T-cell (primary cell): ENCODE results near the gene RDH14. TPM values are rescaled to one million over a fixed set of nuclear protein-coding genes. Genes with fewer than 3 reads are reported as not detected.

Source experiments
- ATAC-seq, 4 experiments: fragments of 200-7000 bp in 3 of 4; fragments of 150-1000 bp in 1 of 4; cut with Tn5 transposase; replicated peaks in 1 of 4; 1 replicate in 3 of 4; 2 replicates in 1 of 4; pipeline ENCODE4 v1.10.0; 2021; ENCODE audit warnings: moderate library complexity in 3 of 4, mild to moderate bottlenecking in 2 of 4, moderate number of reproducible peaks in 1 of 4
- CTCF ChIA-PET, 2 donors: fragments of 300-600 bp; sonication (Branson Sonifier 250); formaldehyde crosslinking; loops; one replicate each; lab custom pipeline; 2022; ENCODE audit warnings: antibody characterized with exemption in 2 of 2; lab: Charles Lee
- POLR2A ChIA-PET, 2 donors: fragments of 300-600 bp; sonication (Branson Sonifier 250); formaldehyde crosslinking; loops; one replicate each; lab custom pipeline; 2022; ENCODE audit warnings: antibody characterized with exemption in 2 of 2; lab: Charles Lee
- DNase-seq, 35 experiments: peaks; one replicate each; pipeline versions ENCODE4 v3.0.0 to v3.0.0-alpha.2; 2013 to 2023
- H3K27ac ChIP-seq: one replicate; pipeline ENCODE4 v1.5.1; 2013; ENCODE audit warnings: low read length
- H3K27me3 ChIP-seq, 2 experiments: replicated peaks in 1 of 2; 1 replicate in 1 of 2; 2 replicates in 1 of 2; pipeline versions ENCODE4 v1.6.1 to v1.7.0; 2013; ENCODE audit warnings: low read length in 1 of 2, mixed read lengths in 1 of 2; ENCODE audit not compliant: control insufficient read depth in 2 of 2, insufficient read depth in 2 of 2; ENCODE audit errors: extremely low read depth in 1 of 2
- H3K36me3 ChIP-seq, 2 donors: 1 replicate in 1 of 2; 2 replicates in 1 of 2; pipeline versions ENCODE4 v1.6.1 to v1.7.0; 2013; ENCODE audit warnings: low read length in 1 of 2; ENCODE audit not compliant: control insufficient read depth in 2 of 2, insufficient read depth in 1 of 2; ENCODE audit errors: extremely low read depth in 1 of 2
- H3K4me1 ChIP-seq, 2 experiments: 1 replicate in 1 of 2; 2 replicates in 1 of 2; pipeline versions ENCODE4 v1.6.1 to v1.7.0; 2013; ENCODE audit warnings: low read length in 2 of 2, mixed read lengths in 1 of 2; ENCODE audit not compliant: insufficient read depth in 2 of 2, control insufficient read depth in 1 of 2; ENCODE audit errors: extremely low read depth in 1 of 2
- H3K4me3 ChIP-seq, 2 donors: 1 replicate in 1 of 2; 2 replicates in 1 of 2; pipeline versions ENCODE4 v1.5.1 to v1.7.0; 2013; ENCODE audit warnings: mild to moderate bottlenecking in 2 of 2, low read length in 1 of 2, moderate library complexity in 1 of 2; ENCODE audit not compliant: control insufficient read depth in 1 of 2; ENCODE audit errors: extremely low read depth in 1 of 2
- H3K9me3 ChIP-seq: 2 replicates; pipeline ENCODE4 v1.7.0; 2013
- H3K27ac Mint-ChIP-seq, 2 donors: one replicate each; pipeline ENCODE4 v1.8.0; 2020 to 2021; ENCODE audit warnings: mild to moderate bottlenecking in 2 of 2, mixed read lengths in 2 of 2
- H3K27me3 Mint-ChIP-seq, 2 donors: one replicate each; pipeline ENCODE4 v1.8.0; 2021 to 2022; ENCODE audit warnings: mixed read lengths in 2 of 2
- H3K36me3 Mint-ChIP-seq: one replicate; pipeline ENCODE4 v1.8.0; 2021; ENCODE audit warnings: mixed read lengths
- H3K4me1 Mint-ChIP-seq, 3 donors: one replicate each; pipeline ENCODE4 v1.8.0; 2020 to 2022; ENCODE audit warnings: mixed read lengths in 3 of 3, mild to moderate bottlenecking in 1 of 3
- H3K4me3 Mint-ChIP-seq, 3 donors: one replicate each; pipeline ENCODE4 v1.8.0; 2020 to 2022; ENCODE audit warnings: mild to moderate bottlenecking in 3 of 3, mixed read lengths in 3 of 3, moderate library complexity in 3 of 3
- H3K9me3 Mint-ChIP-seq, 3 donors: one replicate each; pipeline ENCODE4 v1.8.0; 2020 to 2022; ENCODE audit warnings: mixed read lengths in 3 of 3
- WGBS: methylation state at CpG from one replicate; pipeline ENCODE4 v1.1.5; 2013; ENCODE audit warnings: missing lambda C conversion rate; ENCODE audit not compliant: insufficient coverage; 5-methylcytosine and 5-hydroxymethylcytosine counted together
- total RNA-seq, 35 experiments: library from RNA in 6 of 35; stranded (reverse) in 6 of 35; fragments of 120-200 nt in 1 of 35; gene quantifications; one replicate each; pipeline versions ENCODE4 v1.2.1 to v1.2.4 and lab custom pipeline; 2013 to 2026

RDH14 gene
- total RNA-seq, 5 donors from 2014 or later (not counting 1 experiment from before 2014, with no cell fraction given): 9.7 to 21.5 (median 18.8) TPM

GRCh38 chr2:18592372-18592771 is 31.9 kb upstream of the RDH14 start:
- Histone ChIP-seq H3K9me3 (peaks cover 2% of the 10 kb centered on the region), H3K27ac (no peak overlapping the region), H3K36me3 (peaks cover 0 to 4% of the 10 kb centered on the region in 2 donors), H3K27me3 (no peaks in the 10 kb centered on the region), H3K4me3 (no peak overlapping the region), H3K4me1 (no peaks in the 10 kb centered on the region)
- Mint-ChIP-seq H3K36me3 (peaks cover 47% of the 10 kb centered on the region), H3K9me3 (peaks cover 0 to 2% (median 0%) of the 10 kb centered on the region in 3 donors), H3K27me3 (no peaks in the 10 kb centered on the region), H3K27ac (no peak overlapping the region), H3K4me1 (peaks cover 0 to 6% (median 0%) of the 10 kb centered on the region in 3 donors), H3K4me3 (no peak overlapping the region)
- ChIA-PET POLR2A (no interaction called here), CTCF (no interaction called here)
- DNase-seq (no peak), ATAC-seq (no peak)
- 69% methylated on average over 2 of the region's 2 CpGs for WGBS

GRCh38 chr2:18589354-18589753 is 28.9 kb upstream of the RDH14 start, which contains the start of gene NT5C1B:
Gene NT5C1B (minus strand): TSS chr2:18589569. CDS start chr2:18589468, 101 bp downstream.
- no peaks in the 10 kb centered on the region for H3K27me3 Mint-ChIP-seq
- POLR2A ChIA-PET: interaction anchor here in 1 of 2 donors (0.6 kb wide), 1 partner anchor 617 kb away, joined by 3 read pairs; no protein-coding TSS in a partner anchor
- H3K36me3 ChIP-seq: peaks cover 0 to 4% of the 10 kb centered on the region in 2 donors
- no peak for DNase-seq
- H3K27ac Mint-ChIP-seq: no peak within 1 kb of the TSS
- WGBS: no CpG with 5 or more reads among the region's 1 CpG
- CTCF ChIA-PET: no interaction called here
- peaks cover 52% of the 10 kb centered on the region for H3K36me3 Mint-ChIP-seq
- H3K4me1 Mint-ChIP-seq: peaks cover 0 to 6% (median 0%) of the 10 kb centered on the region in 3 donors
- no peaks in the 10 kb centered on the region for H3K9me3 ChIP-seq
- H3K27ac ChIP-seq: no peak within 1 kb of the TSS
- H3K9me3 Mint-ChIP-seq: peaks cover 0 to 6% (median 6%) of the 10 kb centered on the region in 3 donors
- no peaks in the 10 kb centered on the region for H3K4me1 ChIP-seq
- no peaks in the 10 kb centered on the region for H3K27me3 ChIP-seq
- H3K4me3 ChIP-seq: no peak within 1 kb of the TSS
- no peak within 1 kb of the TSS for H3K4me3 Mint-ChIP-seq
- ATAC-seq: no peak

GRCh38 chr2:18588802-18589201 is 28.3 kb upstream of the RDH14 start:
- DNase-seq (no peak), ATAC-seq (no peak)
- ChIA-PET POLR2A (interaction anchor here in 1 of 2 donors (0.6 kb wide), 1 partner anchor 616 kb away, joined by 3 read pairs; no protein-coding TSS in a partner anchor), CTCF (no interaction called here)
- Histone ChIP-seq H3K4me1 (no peaks in the 10 kb centered on the region), H3K27ac (no peak overlapping the region), H3K9me3 (no peaks in the 10 kb centered on the region), H3K36me3 (peaks cover 0 to 8% of the 10 kb centered on the region in 2 donors), H3K4me3 (no peak overlapping the region), H3K27me3 (no peaks in the 10 kb centered on the region)
- H3K27ac Mint-ChIP-seq: no peak overlapping the region
- H3K9me3 Mint-ChIP-seq: peaks cover 2 to 9% (median 6%) of the 10 kb centered on the region in 3 donors
- peaks cover 0 to 6% (median 0%) of the 10 kb centered on the region in 3 donors for H3K4me1 Mint-ChIP-seq
- H3K36me3 Mint-ChIP-seq: peaks cover 53% of the 10 kb centered on the region
- no peak overlapping the region for H3K4me3 Mint-ChIP-seq
- WGBS: no CpG with 5 or more reads among the region's 1 CpG
- no peaks in the 10 kb centered on the region for H3K27me3 Mint-ChIP-seq

DNA sequence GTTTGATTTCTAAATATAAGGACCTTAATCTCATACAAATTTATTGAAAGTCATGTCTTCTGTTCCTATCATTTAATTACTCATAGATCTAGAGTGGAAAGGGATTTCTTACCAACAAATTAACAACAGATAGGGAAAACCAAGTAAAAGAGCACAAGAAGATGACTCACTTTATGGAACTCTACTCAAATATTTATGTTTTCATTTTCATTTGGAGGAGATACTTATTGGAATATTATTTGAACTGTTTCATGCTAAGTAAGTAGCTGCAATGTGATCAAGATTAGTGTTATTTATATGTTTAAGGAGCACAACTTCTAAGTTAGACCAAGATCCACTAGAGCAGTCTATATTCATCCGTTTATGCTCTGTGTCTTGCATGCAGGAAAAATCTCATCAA is 27.6 kb upstream of the RDH14 start:
- no peaks in the 10 kb centered on the region for H3K27me3 Mint-ChIP-seq
- no peak overlapping the region for H3K27ac Mint-ChIP-seq
- H3K9me3 ChIP-seq: no peaks in the 10 kb centered on the region
- ATAC-seq: no peak
- no CpG with 5 or more reads among the region's 1 CpG for WGBS
- no peak overlapping the region for H3K4me3 ChIP-seq
- H3K36me3 Mint-ChIP-seq: peaks cover 56% of the 10 kb centered on the region
- H3K27me3 ChIP-seq: no peaks in the 10 kb centered on the region
- H3K4me3 Mint-ChIP-seq: no peak overlapping the region
- H3K27ac ChIP-seq: no peak overlapping the region
- no peak for DNase-seq
- no peaks in the 10 kb centered on the region for H3K4me1 ChIP-seq
- ChIA-PET POLR2A (no interaction called here), CTCF (no interaction called here)
- H3K4me1 Mint-ChIP-seq: peaks cover 0 to 6% (median 0%) of the 10 kb centered on the region in 3 donors
- H3K9me3 Mint-ChIP-seq: peaks cover 9 to 17% (median 10%) of the 10 kb centered on the region in 3 donors
- H3K36me3 ChIP-seq: peaks cover 0 to 8% of the 10 kb centered on the region in 2 donors

GRCh38 chr2:18585526-18585925 is 25.1 kb upstream of the RDH14 start:
- Histone ChIP-seq H3K4me1 (no peaks in the 10 kb centered on the region), H3K4me3 (no peak overlapping the region), H3K27me3 (no peaks in the 10 kb centered on the region), H3K36me3 (peaks cover 0 to 4% of the 10 kb centered on the region in 2 donors), H3K27ac (no peak overlapping the region), H3K9me3 (no peaks in the 10 kb centered on the region)
- Mint-ChIP-seq H3K4me1 (peaks cover 0 to 6% (median 0%) of the 10 kb centered on the region in 3 donors), H3K4me3 (no peak overlapping the region), H3K27ac (no peak overlapping the region), H3K27me3 (no peaks in the 10 kb centered on the region), H3K9me3 (peaks cover 9 to 21% (median 10%) of the 10 kb centered on the region in 3 donors), H3K36me3 (peaks cover 46% of the 10 kb centered on the region)
- no peak for ATAC-seq
- WGBS: no CpG with 5 or more reads among the region's 3 CpGs
- ChIA-PET CTCF (no interaction called here), POLR2A (no interaction called here)
- DNase-seq: no peak

GRCh38 chr2:18584608-18584954 is 24.1 kb upstream of the RDH14 start:
- Mint-ChIP-seq H3K36me3 (peaks cover 43% of the 10 kb centered on the region), H3K4me3 (no peak overlapping the region), H3K27me3 (no peaks in the 10 kb centered on the region), H3K27ac (no peak overlapping the region), H3K4me1 (peaks cover 0 to 6% (median 0%) of the 10 kb centered on the region in 3 donors), H3K9me3 (peaks cover 9 to 22% (median 10%) of the 10 kb centered on the region in 3 donors)
- H3K27me3 ChIP-seq: no peaks in the 10 kb centered on the region
- no peak for DNase-seq
- ChIA-PET POLR2A (no interaction called here), CTCF (no interaction called here)
- ATAC-seq: no peak
- H3K36me3 ChIP-seq: peaks cover 0 to 4% of the 10 kb centered on the region in 2 donors
- no peaks in the 10 kb centered on the region for H3K9me3 ChIP-seq
- no peak overlapping the region for H3K27ac ChIP-seq
- no peaks in the 10 kb centered on the region for H3K4me1 ChIP-seq
- no peak overlapping the region for H3K4me3 ChIP-seq
- 87% methylated on average over 32 of the region's 32 CpGs for WGBS
